Loucy (cell line): ENCODE results near the gene PLEKHO1.
"Not testable (repeated sequence)": the region's sequence is repeated elsewhere in the genome, so short reads cannot be mapped to it uniquely, and the experiment has no call there.

Source experiments
- H2AFZ ChIP-seq: fragments of 200-600 bp; sonication (generic); 2 replicates; pipeline ENCODE4 v1.6.0; 2016; ENCODE audit warnings: antibody characterized with exemption, mild to moderate bottlenecking, low read length, moderate library complexity
- H3F3A ChIP-seq: fragments of 200-600 bp; 2 replicates; pipeline ENCODE4 v1.6.0; 2016; ENCODE audit warnings: antibody characterized with exemption, low read depth, mild to moderate bottlenecking
- H3K27me3 ChIP-seq: fragments of 200-600 bp; sonication (generic); 2 replicates; pipeline ENCODE4 v1.6.1; 2014; ENCODE audit warnings: low read length, mild to moderate bottlenecking; ENCODE audit not compliant: insufficient read depth, poor library complexity, severe bottlenecking
- H3K36me3 ChIP-seq: fragments of 200-600 bp; sonication (generic); 2 replicates; pipeline ENCODE4 v1.6.1; 2016; ENCODE audit warnings: low read length; ENCODE audit not compliant: insufficient read depth
- H3K4me1 ChIP-seq: fragments of 200-600 bp; sonication (generic); 2 replicates; pipeline ENCODE4 v1.5.1; 2014; ENCODE audit warnings: low read length, mild to moderate bottlenecking; ENCODE audit not compliant: insufficient read depth, poor library complexity, severe bottlenecking
- H3K4me2 ChIP-seq: fragments of 200-600 bp; sonication (generic); 2 replicates; pipeline ENCODE4 v1.6.0; 2014; ENCODE audit warnings: antibody characterized with exemption, low read length, low read depth, mild to moderate bottlenecking; ENCODE audit not compliant: poor library complexity, severe bottlenecking
- H3K4me3 ChIP-seq: fragments of 200-600 bp; sonication (generic); 2 replicates; pipeline ENCODE4 v1.5.1; 2014; ENCODE audit warnings: low read length, mild to moderate bottlenecking, mixed read lengths; ENCODE audit not compliant: poor library complexity, severe bottlenecking
- H3K79me2 ChIP-seq: fragments of 200-600 bp; sonication (generic); 2 replicates; pipeline ENCODE4 v1.6.1; 2014; ENCODE audit warnings: low read length; ENCODE audit not compliant: insufficient read depth
- H3K9ac ChIP-seq: fragments of 200-600 bp; sonication (generic); 2 replicates; pipeline ENCODE4 v1.6.0; 2014; ENCODE audit warnings: mild to moderate bottlenecking, low read depth, low read length, moderate library complexity; ENCODE audit not compliant: poor library complexity, severe bottlenecking
- H3K9me2 ChIP-seq: fragments of 200-600 bp; sonication (generic); replicated peaks from 2 replicates; pipeline ENCODE4 v1.6.1; 2016; ENCODE audit warnings: low read depth, low read length, mixed read lengths
- H3K9me3 ChIP-seq: fragments of 200-600 bp; sonication (generic); 2 replicates; pipeline ENCODE4 v1.6.1; 2014; ENCODE audit warnings: mild to moderate bottlenecking, antibody characterized with exemption, low read length, low read depth; ENCODE audit not compliant: insufficient read depth
- H4K20me1 ChIP-seq: fragments of 200-600 bp; sonication (generic); 2 replicates; pipeline ENCODE4 v1.6.0; 2014; ENCODE audit warnings: antibody characterized with exemption, low read length, mild to moderate bottlenecking; ENCODE audit not compliant: insufficient read depth, poor library complexity, severe bottlenecking
- CTCF ChIP-seq: fragments of 200-600 bp; sonication (generic); conservative IDR thresholded peaks from 2 replicates; pipeline ENCODE4 v1.5.1; 2014; ENCODE audit warnings: mild to moderate bottlenecking, antibody characterized with exemption, low read length
- EZH2phosphoT487 ChIP-seq: fragments of 200-600 bp; IDR thresholded peaks from 2 replicates; pipeline ENCODE4 v1.6.1; 2018; ENCODE audit warnings: antibody characterized with exemption, mild to moderate bottlenecking, moderate library complexity, borderline replicate concordance

The PLEKHO1 gene

GRCh38 chr1:150196417-150196816 lies 46.7 kb downstream of the PLEKHO1 start:
- Histone ChIP-seq H3K4me2 (no peak overlapping the region), H3K4me3 (no peak overlapping the region), H3K27me3 (no peaks in the 10 kb centered on the region), H3F3A (no peaks in the 10 kb centered on the region), H3K36me3 (no peaks in the 10 kb centered on the region), H3K9me2 (no peaks in the 10 kb centered on the region), H3K4me1 (no peaks in the 10 kb centered on the region), H3K9ac (no peak overlapping the region), H4K20me1 (no peaks in the 10 kb centered on the region), H2AFZ (no peak overlapping the region), H3K79me2 (no peaks in the 10 kb centered on the region), H3K9me3 (no peaks in the 10 kb centered on the region)
- TF ChIP-seq CTCF = no peak
- no peak for TF ChIP-seq EZH2phosphoT487

- no peak for TF ChIP-seq CTCF
- TF ChIP-seq EZH2phosphoT487 = no peak
- Histone ChIP-seq H3K9me2 (no peaks in the 10 kb centered on the region), H3K79me2 (no peaks in the 10 kb centered on the region), H3K4me2 (no peak overlapping the region), H3K36me3 (no peaks in the 10 kb centered on the region), H3F3A (no peaks in the 10 kb centered on the region), H3K4me1 (no peaks in the 10 kb centered on the region), H3K9ac (no peak overlapping the region), H3K27me3 (no peaks in the 10 kb centered on the region), H4K20me1 (no peaks in the 10 kb centered on the region), H2AFZ (peak overlapping the region; percentile 21; the same call in 1 of the 2 replicates), H3K9me3 (no peaks in the 10 kb centered on the region), H3K4me3 (no peak overlapping the region)
These were observed 57.7 kb downstream of the PLEKHO1 start for GRCh38 chr1:150207281-150207971.

GRCh38 chr1:150208460-150208859 lies 58.7 kb downstream of the PLEKHO1 start:
- H3K27me3 ChIP-seq, H3K9ac ChIP-seq, H3K79me2 ChIP-seq, H3K36me3 ChIP-seq, H3F3A ChIP-seq, H3K4me3 ChIP-seq, H2AFZ ChIP-seq, H3K9me2 ChIP-seq, H3K9me3 ChIP-seq, H3K4me1 ChIP-seq, H3K4me2 ChIP-seq, H4K20me1 ChIP-seq: not testable (repeated sequence)
